Stimulated activated CD8-positive, alpha-beta memory T cell treated with anti-CD3 and anti-CD28 coated beads, Interleukin-15, amount 100 ng/mL, for 24 hours (primary cell): ENCODE data around the gene PPP1R14B.
A peak's percentile ranks its signal among the peaks of the same experiment; 100 is the strongest.

ENCODE experiments used
- DNase-seq: peaks from one replicate; pipeline ENCODE4 v3.0.0-alpha.2; 2020; ENCODE audit warnings: low read depth

PPP1R14B gene

GRCh38 chr11:64230985-64231365 is 15.8 kb downstream of the PPP1R14B start:
- no peak for DNase-seq

GRCh38 chr11:64230171-64230984 is 16.4 kb downstream of the PPP1R14B start, which contains the start of gene DNAJC4:
DNAJC4 (plus strand) TSS chr11:64230548; CDS start chr11:64230855, 307 bp downstream.
- DNase-seq, result peak; percentile 68

DNA sequence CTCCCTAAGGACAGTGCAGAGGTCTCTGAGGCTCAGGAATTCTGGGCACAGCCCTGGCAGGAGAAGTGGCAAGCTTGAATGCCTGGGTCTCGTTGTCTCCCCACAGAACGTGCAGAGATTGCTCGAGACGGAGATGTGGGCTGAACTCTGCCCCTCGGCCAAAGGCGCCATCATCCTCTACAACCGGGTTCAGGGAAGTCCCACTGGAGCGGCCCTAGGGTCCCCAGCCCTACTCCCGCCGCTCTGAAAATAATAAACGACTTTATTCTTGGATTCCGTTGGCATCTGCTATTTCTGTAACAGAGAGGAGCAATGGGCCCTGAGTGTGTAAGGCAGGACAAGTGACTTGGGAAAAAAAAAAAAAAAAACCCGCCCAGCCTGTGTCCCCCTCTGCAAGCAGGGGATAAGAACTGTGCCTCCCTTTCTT is 17.0 kb downstream of the PPP1R14B start:
- DNase-seq, result no peak

GRCh38 chr11:64229090-64229743 is 17.5 kb downstream of the PPP1R14B start:
- DNase-seq, result no peak

GRCh38 chr11:64227405-64227956 is 19.3 kb downstream of the PPP1R14B start:
- no peak for DNase-seq

- no peak for DNase-seq
Observed at GRCh38 chr11:64226507-64227051, 20.2 kb downstream of the PPP1R14B start.

DNA sequence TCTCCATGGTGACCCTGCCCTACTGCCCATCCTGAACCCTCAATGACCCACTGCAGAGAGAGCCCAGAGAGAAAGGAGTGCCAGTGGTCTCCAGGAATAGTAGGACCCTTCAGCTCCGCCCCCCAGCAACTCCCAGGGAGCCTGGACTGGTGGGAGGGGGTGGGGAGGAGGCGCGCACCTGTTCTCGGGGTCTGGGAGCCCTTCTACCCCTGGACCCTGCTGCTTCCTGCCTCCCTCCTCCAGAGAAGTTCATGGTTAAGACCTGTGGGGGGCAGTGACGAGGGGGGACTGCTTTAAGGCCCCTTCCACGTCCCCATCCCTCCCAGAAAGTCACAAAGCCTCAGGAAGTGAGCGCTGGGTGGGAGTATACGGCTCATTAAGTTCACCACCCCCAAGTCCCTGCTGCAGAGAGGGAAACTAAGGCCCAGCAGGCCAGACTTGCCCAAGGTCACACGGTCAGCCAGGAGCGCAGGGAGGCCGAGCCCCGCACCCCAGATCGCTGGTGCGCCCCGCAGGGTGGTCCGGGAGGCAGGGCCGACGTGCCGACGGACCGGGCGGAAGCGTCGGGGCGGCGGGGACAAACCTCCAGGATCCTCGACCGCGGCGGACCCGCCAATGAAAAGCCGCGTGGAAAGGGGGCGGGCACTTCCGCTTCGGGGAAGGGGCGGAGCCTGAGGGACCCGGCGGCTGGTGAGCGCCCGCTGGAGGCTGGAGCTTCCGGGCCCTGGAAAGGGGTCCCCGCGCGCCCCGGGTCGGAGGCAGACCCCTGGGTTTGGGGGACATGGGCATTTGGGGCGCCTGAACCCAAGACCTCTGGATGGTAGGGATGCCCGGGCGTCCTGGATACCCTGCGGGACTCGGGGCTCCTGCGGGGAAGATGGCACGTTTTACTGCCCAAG is 20.9 kb downstream of the PPP1R14B start, which contains the start of the genes NUDT22 and TRPT1:
TSS of gene NUDT22 (plus strand) at position 667 of the 899 bp plus-strand sequence. CDS start 379 bp downstream, outside the sequence.
TSS of gene TRPT1 (minus strand) at position 579 of the 899 bp plus-strand sequence. CDS start at position 253, 326 bp downstream.
- DNase-seq, result peak; percentile 93

DNA sequence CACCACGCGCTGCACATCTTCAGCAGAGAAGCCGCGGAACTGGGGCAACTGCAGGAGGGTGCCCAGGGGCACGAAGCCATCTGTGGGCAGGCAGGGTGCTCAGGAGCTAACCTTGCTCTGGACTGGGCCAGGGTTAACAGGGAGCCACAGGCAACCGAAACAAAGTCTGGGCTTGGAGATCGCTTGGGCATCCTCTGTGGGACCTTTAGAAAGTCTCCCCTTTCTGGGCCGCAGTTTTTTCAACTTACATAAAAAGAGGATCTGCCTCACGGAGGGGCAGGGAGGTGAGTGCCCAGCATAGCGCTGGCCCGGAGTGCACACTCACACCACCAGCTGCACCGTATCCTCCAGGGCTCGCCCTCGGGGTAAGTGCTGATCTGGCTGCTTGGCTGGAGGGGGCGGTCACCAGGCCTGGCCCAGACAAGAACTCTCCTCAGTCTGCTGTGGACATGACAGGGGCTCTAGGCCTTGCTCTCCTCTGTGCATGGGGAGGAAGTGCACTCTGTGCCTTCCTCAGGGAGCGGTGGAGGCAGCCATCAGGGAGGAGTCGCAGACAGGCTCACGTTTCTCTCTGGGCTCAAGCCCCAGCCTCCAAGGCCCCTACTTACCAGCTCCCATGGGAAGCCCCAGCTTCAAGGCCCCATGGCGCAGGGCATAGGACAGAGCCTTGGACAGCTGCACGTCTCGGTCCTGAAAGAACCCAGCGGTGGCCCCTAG is 21.7 kb downstream of the PPP1R14B start:
- no peak for DNase-seq

DNA sequence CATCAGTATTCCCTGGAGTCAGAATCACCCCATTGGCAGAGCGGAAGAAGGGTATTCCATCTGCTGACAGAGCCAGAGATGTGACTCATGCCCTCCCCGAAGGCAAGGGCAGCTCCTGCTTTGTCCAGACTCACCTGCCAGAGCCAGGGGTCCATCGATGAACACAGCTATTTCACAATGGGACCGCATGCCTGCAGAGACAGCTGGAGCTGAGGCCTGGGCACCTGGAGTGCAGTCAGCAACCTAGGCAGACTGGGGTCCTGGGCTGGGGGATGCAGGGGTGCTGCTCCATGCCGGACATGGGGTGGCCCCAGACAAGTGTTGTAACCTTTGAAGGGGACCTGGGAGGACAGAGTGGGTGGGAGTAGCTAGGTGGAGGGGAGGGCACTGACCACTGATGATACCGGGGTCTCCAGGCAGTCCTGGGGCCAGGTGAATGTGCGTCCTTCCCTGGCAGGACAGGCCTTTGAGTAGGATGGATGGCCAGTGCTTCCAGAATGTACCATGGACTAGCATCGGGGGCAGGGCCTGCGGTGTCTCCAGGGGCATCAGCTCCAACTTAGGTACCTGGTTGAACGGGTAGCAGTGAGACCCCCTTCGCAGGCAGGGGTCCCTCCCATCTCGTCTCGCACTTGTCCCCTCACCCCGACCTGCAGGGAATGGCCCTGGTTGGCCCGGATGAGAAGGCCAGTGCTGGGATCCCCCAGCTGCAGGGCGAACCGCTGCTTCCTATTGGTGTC is 22.4 kb downstream of the PPP1R14B start:
- DNase-seq, result no peak

DNA sequence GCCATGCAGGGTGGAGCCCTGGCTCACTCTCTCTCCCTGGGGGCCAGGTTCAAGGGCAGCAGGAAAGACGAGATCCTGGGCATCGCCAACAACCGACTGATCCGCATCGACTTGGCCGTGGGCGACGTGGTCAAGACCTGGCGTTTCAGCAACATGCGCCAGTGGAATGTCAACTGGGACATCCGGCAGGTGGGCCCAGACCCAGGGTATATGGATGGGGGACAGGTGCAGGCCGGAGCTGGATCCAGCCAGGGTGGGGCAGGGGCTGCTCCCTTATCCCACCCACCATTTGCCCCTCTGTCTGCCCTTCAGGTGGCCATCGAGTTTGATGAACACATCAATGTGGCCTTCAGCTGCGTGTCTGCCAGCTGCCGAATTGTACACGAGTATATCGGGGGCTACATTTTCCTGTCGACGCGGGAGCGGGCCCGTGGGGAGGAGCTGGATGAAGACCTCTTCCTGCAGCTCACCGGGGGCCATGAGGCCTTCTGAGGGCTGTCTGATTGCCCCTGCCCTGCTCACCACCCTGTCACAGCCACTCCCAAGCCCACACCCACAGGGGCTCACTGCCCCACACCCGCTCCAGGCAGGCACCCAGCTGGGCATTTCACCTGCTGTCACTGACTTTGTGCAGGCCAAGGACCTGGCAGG is 23.6 kb downstream of the PPP1R14B start:
- no peak for DNase-seq

GRCh38 chr11:64222651-64223000 is 24.1 kb downstream of the PPP1R14B start:
- no peak for DNase-seq

GRCh38 chr11:64220798-64221197 is 25.9 kb downstream of the PPP1R14B start:
- DNase-seq, result no peak

DNA sequence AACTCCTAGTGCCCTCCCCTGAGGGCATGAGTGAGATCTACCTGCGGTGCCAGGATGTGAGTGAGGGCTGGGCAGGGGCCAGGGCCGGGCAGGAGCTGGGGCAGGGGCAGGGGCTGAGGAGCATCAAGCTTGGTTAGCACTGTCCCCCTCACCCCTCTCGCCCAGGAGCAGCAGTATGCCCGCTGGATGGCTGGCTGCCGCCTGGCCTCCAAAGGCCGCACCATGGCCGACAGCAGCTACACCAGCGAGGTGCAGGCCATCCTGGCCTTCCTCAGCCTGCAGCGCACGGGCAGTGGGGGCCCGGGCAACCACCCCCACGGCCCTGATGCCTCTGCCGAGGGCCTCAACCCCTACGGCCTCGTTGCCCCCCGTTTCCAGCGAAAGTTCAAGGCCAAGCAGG is 26.5 kb downstream of the PPP1R14B start:
- no peak for DNase-seq

DNA sequence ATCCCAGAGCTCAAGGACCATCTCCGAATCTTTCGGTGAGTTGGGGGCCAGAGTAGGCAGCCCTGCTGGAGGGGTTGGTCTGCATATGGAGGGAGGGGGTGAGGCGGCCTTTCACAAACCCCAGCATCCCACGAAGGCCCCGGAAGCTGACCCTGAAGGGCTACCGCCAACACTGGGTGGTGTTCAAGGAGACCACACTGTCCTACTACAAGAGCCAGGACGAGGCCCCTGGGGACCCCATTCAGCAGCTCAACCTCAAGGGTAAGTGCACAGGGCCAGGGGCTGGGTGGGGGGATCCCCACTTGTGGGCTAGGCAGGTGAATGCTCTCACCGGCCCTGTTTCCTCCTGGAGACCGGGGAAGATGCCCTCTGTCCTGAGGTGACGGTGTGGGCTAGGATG is 27.0 kb downstream of the PPP1R14B start:
- DNase-seq, result no peak

- no peak for DNase-seq
Observed at GRCh38 chr11:64219354-64219684, 27.4 kb downstream of the PPP1R14B start.

- DNase-seq, result no peak
Observed at GRCh38 chr11:64218628-64219353, 28.0 kb downstream of the PPP1R14B start.

- no peak for DNase-seq
Observed at GRCh38 chr11:64216879-64217278, 29.9 kb downstream of the PPP1R14B start.

- DNase-seq, result no peak
Observed at GRCh38 chr11:64211181-64211872, 35.4 kb downstream of the PPP1R14B start.
